Measurements from ENCODE around the gene DAB2IP.

The DAB2IP gene

GRCh38 chr9:121700165-121700831 is 48.9 kb downstream of the DAB2IP start:
- H3K27ac ChIP-seq (ENCODE audit: extremely low read depth, low read depth, low read length) = no peak overlapping the region
- CTCF ChIA-PET = interaction anchor here (0.6 to 1.0 kb wide), 4 partner anchors 7 to 49 kb away, joined by 3 read pairs; no protein-coding TSS in a partner anchor

GRCh38 chr9:121700832-121701419 is 49.5 kb downstream of the DAB2IP start:
- Histone ChIP-seq H3K27ac (ENCODE audit: extremely low read depth, low read depth, low read length) (no peak overlapping the region), H3K9me3 (ENCODE audit: control insufficient read depth, insufficient read depth, low read depth, low read length) (no peaks in the 10 kb centered on the region), H3K36me3 (ENCODE audit: control insufficient read depth in 2 of 2, insufficient read depth in 1 of 2, low read length in 2 of 2) (no peaks in the 10 kb centered on the region), H3K4me1 (ENCODE audit: control insufficient read depth, insufficient read depth, low read length) (no peaks in the 10 kb centered on the region; the same call in 1 of the 2 replicates), H3K4me3 (ENCODE audit: low read depth, low read length) (no peak overlapping the region)
- ChIA-PET CTCF (interaction anchor here (0.7 kb wide), 1 partner anchor 8 kb away, joined by 3 read pairs; no protein-coding TSS in a partner anchor), POLR2A (no interaction called here)
- TF ChIP-seq ZBTB8A (tag by site-specific recombination; IDR thresholded peaks at IDR 0.05) (no peak), ZBTB48 (tag by site-specific recombination; IDR thresholded peaks at IDR 0.05) (no peak), ZNF843 (tag by site-specific recombination; IDR thresholded peaks at IDR 0.05) (no peak), ZNF645 (tag by site-specific recombination; IDR thresholded peaks at IDR 0.05) (no peak), SCRT1 (tag by site-specific recombination; IDR thresholded peaks at IDR 0.05; ENCODE audit: borderline replicate concordance) (no peak), ZNF692 (tag by site-specific recombination; IDR thresholded peaks at IDR 0.05) (no peak), ZNF677 (tag by site-specific recombination; IDR thresholded peaks at IDR 0.05) (no peak)

More at GRCh38 chr9:121700165-121700831, 48.9 kb downstream of the DAB2IP start:
- Histone ChIP-seq H3K4me1 (ENCODE audit: control insufficient read depth, insufficient read depth, low read length) (no peaks in the 10 kb centered on the region; the same call in 1 of the 2 replicates), H3K4me3 (ENCODE audit: low read depth, low read length) (peak overlapping the region; percentile 57), H3K36me3 (ENCODE audit: control insufficient read depth in 2 of 2, insufficient read depth in 1 of 2, low read length in 2 of 2) (no peaks in the 10 kb centered on the region), H3K9me3 (ENCODE audit: control insufficient read depth, insufficient read depth, low read depth, low read length) (no peaks in the 10 kb centered on the region)
- peak; percentile 69 for TF ChIP-seq CTCF (tag by site-specific recombination; IDR thresholded peaks at IDR 0.05)
- TF ChIP-seq ZNF341 (tag by site-specific recombination; IDR thresholded peaks at IDR 0.05; ENCODE audit: low read depth) = 0 out of 2 replicates have a peak, but pooled peaks have one; percentile 17
- no peak for TF ChIP-seq ZBTB48 (tag by site-specific recombination; IDR thresholded peaks at IDR 0.05)
- TF ChIP-seq PATZ1 (tag by site-specific recombination; IDR thresholded peaks at IDR 0.05) = no peak
- TF ChIP-seq HOXD13 (CRISPR knock-in tag; IDR thresholded peaks at IDR 0.05; ENCODE audit: borderline replicate concordance) = no peak
- 0 out of 2 replicates have a peak, but pooled peaks have one; percentile 20 for TF ChIP-seq PRDM10 (tag by site-specific recombination; IDR thresholded peaks at IDR 0.05)
- no peak for TF ChIP-seq ZNF221 (tag by site-specific recombination; IDR thresholded peaks at IDR 0.05; ENCODE audit: borderline replicate concordance)
- TF ChIP-seq KLF1 (tag by site-specific recombination; IDR thresholded peaks at IDR 0.05) = 0 out of 2 replicates have a peak, but pooled peaks have one; percentile 6
- POLR2A ChIA-PET = no interaction called here
